Omental fat pad (tissue), 4 donors: ENCODE data around the gene SYNPR. TPM values are rescaled to one million over a fixed set of nuclear protein-coding genes. Genes with fewer than 3 reads are reported as not detected.

Source experiments
- ATAC-seq: fragments of 150-250 bp; one replicate; pipeline ENCODE4 v1.9.1; 2016; ENCODE audit warnings: mild to moderate bottlenecking, moderate library complexity; ENCODE audit not compliant: low FRiP score
- DNase-seq: peaks from one replicate; pipeline ENCODE4 v3.0.0-alpha.2; 2019; ENCODE audit warnings: low spot score
- total RNA-seq, 4 donors: library from RNA; depleted of rRNA; stranded (reverse); fragments of >200 nt; gene quantifications; one replicate each; pipeline ENCODE4 v1.1.0, GENCODE V29; 2016
- TF ChIP-seq, protein P1 (sequence below), 3 donors: fragments of 450-650 bp; IDR thresholded peaks; one replicate each; pipeline ENCODE4 v1.5.1; 2016 to 2017; ENCODE audit warnings: antibody characterized with exemption in 3 of 3, mild to moderate bottlenecking in 3 of 3, moderate library complexity in 2 of 3

SYNPR gene
- total RNA-seq, 4 donors from 2014 or later: not detected

DNA sequence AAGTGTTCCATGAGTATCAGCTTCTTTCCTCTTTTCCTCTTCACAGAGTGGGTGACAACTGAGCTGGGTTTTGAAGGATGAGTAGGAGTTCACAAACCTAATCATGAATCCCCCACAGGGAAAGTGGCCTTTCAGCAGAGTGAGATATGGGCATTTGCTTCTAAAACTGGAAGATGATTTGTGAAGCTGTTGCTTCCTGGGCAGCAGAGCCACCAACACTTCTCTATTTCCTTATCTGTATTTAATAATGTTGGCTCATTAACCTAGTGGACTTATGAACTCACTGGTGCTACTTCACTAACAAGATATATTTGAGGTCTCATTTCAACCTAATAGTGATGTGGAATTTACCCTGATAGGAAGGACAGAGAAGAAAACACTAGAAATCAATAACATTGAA, 152.8 kb downstream of the SYNPR start:
- TF ChIP-seq, protein P1, sequence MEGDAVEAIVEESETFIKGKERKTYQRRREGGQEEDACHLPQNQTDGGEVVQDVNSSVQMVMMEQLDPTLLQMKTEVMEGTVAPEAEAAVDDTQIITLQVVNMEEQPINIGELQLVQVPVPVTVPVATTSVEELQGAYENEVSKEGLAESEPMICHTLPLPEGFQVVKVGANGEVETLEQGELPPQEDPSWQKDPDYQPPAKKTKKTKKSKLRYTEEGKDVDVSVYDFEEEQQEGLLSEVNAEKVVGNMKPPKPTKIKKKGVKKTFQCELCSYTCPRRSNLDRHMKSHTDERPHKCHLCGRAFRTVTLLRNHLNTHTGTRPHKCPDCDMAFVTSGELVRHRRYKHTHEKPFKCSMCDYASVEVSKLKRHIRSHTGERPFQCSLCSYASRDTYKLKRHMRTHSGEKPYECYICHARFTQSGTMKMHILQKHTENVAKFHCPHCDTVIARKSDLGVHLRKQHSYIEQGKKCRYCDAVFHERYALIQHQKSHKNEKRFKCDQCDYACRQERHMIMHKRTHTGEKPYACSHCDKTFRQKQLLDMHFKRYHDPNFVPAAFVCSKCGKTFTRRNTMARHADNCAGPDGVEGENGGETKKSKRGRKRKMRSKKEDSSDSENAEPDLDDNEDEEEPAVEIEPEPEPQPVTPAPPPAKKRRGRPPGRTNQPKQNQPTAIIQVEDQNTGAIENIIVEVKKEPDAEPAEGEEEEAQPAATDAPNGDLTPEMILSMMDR (IDR thresholded peaks at IDR 0.05): no peak
- DNase-seq (no peak), ATAC-seq (no peak)

DNA sequence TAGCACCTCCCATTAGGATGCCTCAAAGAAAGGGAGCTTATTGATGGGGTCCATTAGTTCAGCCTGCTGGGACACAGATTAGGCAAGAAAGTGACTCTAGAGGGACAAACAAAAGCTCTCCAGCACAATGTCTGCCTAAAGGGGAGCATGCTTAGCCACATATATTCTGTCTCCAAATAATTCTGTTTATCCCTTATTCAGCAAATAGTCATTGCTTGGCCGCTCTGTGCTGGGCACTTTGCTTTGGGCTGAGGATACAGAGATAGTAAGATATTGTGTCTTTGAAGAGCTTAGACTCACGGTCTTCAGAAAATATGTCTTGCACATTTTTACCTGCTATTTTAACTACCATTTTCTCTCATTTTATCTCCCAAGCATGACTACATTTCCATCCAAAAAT, 159.8 kb downstream of the SYNPR start:
- DNase-seq (no peak), ATAC-seq (no peak)
- TF ChIP-seq, protein P1 (IDR thresholded peaks at IDR 0.05): no peak

DNA sequence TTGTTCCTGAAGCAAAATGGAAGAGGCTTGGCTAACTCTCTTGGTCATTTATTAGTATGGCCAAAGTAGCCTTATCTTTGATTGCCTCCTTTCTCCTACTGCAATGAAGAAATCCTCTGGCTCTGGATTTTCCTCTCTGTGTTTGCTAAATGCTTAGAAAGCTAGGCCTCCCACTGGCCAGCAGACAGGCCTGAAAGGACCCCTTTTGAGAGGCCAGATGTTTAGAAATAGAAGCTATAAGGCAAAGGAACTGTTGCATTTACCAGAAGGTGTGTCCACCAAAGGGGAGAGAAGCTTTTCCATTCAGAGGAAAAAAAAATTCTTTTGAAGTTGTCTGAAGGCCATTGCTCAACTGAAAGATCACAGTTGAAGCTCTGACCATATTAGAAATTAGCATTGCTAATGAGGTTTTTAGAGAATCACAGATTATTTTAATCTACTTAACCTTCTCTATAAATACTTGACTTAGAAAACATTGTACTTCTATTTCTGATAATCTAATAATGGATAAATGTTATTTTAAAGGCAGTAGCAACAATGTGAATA, 160.8 kb downstream of the SYNPR start:
- TF ChIP-seq, protein P1 (IDR thresholded peaks at IDR 0.05): no peak
- ATAC-seq: no peak
- no peak for DNase-seq

DNA sequence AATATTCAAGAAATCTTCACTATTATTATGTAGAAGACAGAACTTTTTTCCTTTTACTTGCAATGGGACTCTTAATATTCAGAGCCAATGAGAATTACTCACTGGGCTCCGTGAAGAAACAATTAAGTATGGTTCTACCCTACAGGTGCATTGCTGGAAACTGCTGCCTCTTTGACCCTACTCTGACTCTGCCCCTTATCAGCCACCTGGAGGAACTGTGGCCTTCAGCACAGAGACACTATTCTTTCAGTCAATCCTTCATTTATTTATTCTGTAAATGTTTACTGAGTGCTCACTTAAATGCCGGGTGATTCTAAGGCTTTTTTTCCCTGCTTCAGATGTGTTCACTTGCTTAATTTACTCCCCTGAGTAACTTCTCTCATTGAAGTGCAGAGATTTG, 163.2 kb downstream of the SYNPR start:
- DNase-seq (no peak), ATAC-seq (no peak)
- TF ChIP-seq, protein P1 (IDR thresholded peaks at IDR 0.05): no peak

DNA sequence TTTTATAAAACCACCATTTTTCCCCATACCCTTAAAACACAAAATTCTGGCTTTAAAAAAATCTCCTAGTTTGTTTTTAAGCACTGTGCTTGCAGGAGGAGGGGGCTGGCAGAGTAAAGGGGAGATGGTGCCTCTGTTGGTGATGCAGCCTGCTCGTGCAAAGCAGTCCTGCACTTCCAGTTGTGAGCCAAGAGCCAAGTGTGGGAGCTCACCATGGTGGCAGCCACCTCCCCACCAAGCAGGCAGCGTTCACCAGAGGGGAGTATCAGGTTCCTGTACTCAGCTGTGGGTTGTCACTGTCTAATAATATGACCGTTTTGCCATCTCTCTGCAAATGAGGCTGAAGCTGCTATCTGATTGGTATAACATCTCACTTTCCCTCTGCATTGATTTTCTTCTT, 164.8 kb downstream of the SYNPR start:
- DNase-seq: no peak
- TF ChIP-seq, protein P1 (IDR thresholded peaks at IDR 0.05): no peak
- no peak for ATAC-seq

DNA sequence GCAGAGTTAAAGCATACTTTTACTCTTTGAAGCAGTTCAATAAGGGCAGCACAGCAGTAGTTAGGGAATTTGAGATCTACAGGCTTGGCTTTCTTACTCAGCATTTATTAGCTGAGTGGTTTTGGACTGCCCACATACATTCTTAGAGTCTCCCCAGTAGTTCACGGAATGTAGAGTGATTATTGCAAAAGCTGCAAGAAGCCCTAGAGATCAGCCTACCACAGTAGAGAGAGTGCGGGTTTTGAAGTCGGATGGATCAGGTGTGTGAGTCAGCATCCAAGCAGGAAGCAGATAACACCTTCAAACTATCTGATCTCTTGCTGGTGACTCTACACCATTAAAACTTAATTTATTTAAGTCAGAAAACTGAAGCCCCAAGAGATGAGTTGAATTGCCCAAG, 171.9 kb downstream of the SYNPR start:
- no peak for DNase-seq
- peak; percentile 57 for ATAC-seq
- TF ChIP-seq, protein P1 (IDR thresholded peaks at IDR 0.05): no peak

DNA sequence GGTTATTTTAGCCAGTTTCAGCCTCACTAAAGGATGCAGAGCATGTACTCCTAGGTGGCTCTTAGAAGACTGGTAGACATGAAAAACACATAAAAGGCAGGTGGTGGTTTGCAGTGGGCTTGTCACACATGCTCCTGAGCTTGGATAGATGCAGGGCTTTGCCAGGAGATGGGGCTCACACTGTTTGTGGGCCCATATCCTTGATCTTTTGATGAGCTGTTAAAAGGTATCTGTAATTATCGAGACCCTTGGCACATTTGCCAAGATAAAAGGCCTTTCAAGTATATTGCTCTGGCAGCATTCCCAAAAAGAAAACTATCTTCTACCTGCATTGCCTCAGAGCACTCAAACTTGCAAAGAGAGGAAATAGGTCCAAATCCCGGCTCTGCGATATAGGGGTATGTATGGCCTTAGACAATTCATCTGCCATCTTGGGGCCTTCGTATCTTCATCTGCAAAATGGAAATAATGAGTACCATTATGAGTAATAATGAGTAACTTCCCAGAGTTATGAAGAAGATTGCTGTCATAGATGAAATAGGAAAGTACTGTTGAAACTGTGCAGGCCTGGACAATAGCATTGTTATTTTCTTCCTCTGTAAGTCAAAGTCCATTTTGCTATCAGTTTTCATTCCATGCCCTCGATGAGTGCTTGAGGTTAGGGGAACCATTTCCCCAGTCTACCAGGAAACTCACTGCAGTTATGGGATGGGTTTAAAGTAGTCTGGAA, 172.7 kb downstream of the SYNPR start:
- TF ChIP-seq, protein P1 (IDR thresholded peaks at IDR 0.05): no peak
- DNase-seq (no peak), ATAC-seq (no peak)
